OCI-LY1 (cell line): ENCODE measurements around the gene HBS1L.

ENCODE experiments used
- H2AFZ ChIP-seq: fragments of 200-600 bp; sonication (generic), shearing (Covaris generic); 2 replicates; pipeline ENCODE4 v1.6.0; 2014; ENCODE audit warnings: antibody characterized with exemption, mild to moderate bottlenecking, low read length
- H3F3A ChIP-seq: fragments of 200-600 bp; sonication (generic), shearing (Covaris generic); 2 replicates; pipeline ENCODE4 v1.6.0; 2014; ENCODE audit warnings: mild to moderate bottlenecking, antibody characterized with exemption, low read length, moderate library complexity; ENCODE audit not compliant: insufficient read depth
- H3K27ac ChIP-seq: fragments of 200-600 bp; sonication (generic); 2 replicates; pipeline ENCODE4 v1.5.1; 2014; ENCODE audit warnings: low read length, mixed run types, mild to moderate bottlenecking, low read depth; ENCODE audit not compliant: poor library complexity, severe bottlenecking
- H3K27me3 ChIP-seq: fragments of 200-600 bp; sonication (generic); 2 replicates; pipeline ENCODE4 v1.6.0; 2014; ENCODE audit warnings: antibody characterized with exemption, mild to moderate bottlenecking, low read length, moderate library complexity; ENCODE audit not compliant: insufficient read depth
- H3K36me3 ChIP-seq: fragments of 200-600 bp; sonication (generic); 2 replicates; pipeline ENCODE4 v1.6.1; 2014; ENCODE audit warnings: mild to moderate bottlenecking, antibody characterized with exemption, low read length, moderate library complexity, mixed read lengths; ENCODE audit not compliant: insufficient read depth
- H3K4me1 ChIP-seq: fragments of 200-600 bp; sonication (generic); 2 replicates; pipeline ENCODE4 v1.5.1; 2014; ENCODE audit warnings: mild to moderate bottlenecking, low read length, moderate library complexity; ENCODE audit not compliant: insufficient read depth, severe bottlenecking
- H3K4me2 ChIP-seq: fragments of 200-600 bp; sonication (generic), shearing (Covaris generic); 2 replicates; pipeline ENCODE4 v1.6.1; 2014; ENCODE audit warnings: low read length
- H3K4me3 ChIP-seq: fragments of 200-600 bp; sonication (generic); 2 replicates; pipeline ENCODE4 v1.5.1; 2014; ENCODE audit warnings: low read length, low read depth, mild to moderate bottlenecking, mixed read lengths; ENCODE audit not compliant: poor library complexity, severe bottlenecking
- H3K79me2 ChIP-seq: fragments of 200-600 bp; shearing (Covaris generic); 2 replicates; pipeline ENCODE4 v1.6.1; 2016; ENCODE audit warnings: mixed run types, low read length, mixed read lengths; ENCODE audit not compliant: insufficient read depth
- H3K9ac ChIP-seq: fragments of 200-600 bp; sonication (generic), shearing (Covaris generic); 2 replicates; pipeline ENCODE4 v1.6.1; 2014; ENCODE audit warnings: mild to moderate bottlenecking, low read length, mixed read lengths
- H3K9me2 ChIP-seq: fragments of 200-600 bp; sonication (generic), shearing (Covaris generic); 2 replicates; pipeline ENCODE4 v1.6.1; 2014; ENCODE audit warnings: low read depth, mild to moderate bottlenecking, low read length, mixed read lengths
- H3K9me3 ChIP-seq: fragments of 200-600 bp; shearing (Covaris generic); 2 replicates; pipeline ENCODE4 v1.6.1; 2014; ENCODE audit warnings: low read length, mixed read lengths
- H4K20me1 ChIP-seq: fragments of 200-600 bp; sonication (generic), shearing (Covaris generic); 2 replicates; pipeline ENCODE4 v1.6.0; 2016; ENCODE audit warnings: mild to moderate bottlenecking, low read length; ENCODE audit not compliant: insufficient read depth
- CTCF ChIP-seq: fragments of 200-600 bp; sonication (generic), shearing (Covaris generic); IDR thresholded peaks from 2 replicates; pipeline ENCODE4 v1.5.1; 2017; ENCODE audit warnings: mild to moderate bottlenecking, antibody characterized with exemption, low read length, moderate library complexity, mixed read lengths
- EZH2 ChIP-seq: fragments of 200-600 bp; sonication (generic), shearing (Covaris generic); IDR thresholded peaks from 2 replicates; pipeline ENCODE4 v1.8.0; 2017; ENCODE audit warnings: borderline replicate concordance, mixed run types, mild to moderate bottlenecking, antibody characterized with exemption, low read length, moderate library complexity, mixed read lengths

Gene HBS1L

GRCh38 chr6:134938896-134939295 is 115.7 kb downstream of the HBS1L start:
- Histone ChIP-seq H3K9me2 (no peaks in the 10 kb centered on the region), H2AFZ (no peak overlapping the region), H3K79me2 (no peaks in the 10 kb centered on the region), H4K20me1 (no peaks in the 10 kb centered on the region), H3K27ac (no peak overlapping the region), H3K4me3 (no peak overlapping the region), H3K4me2 (no peak overlapping the region), H3K9me3 (no peaks in the 10 kb centered on the region), H3K9ac (no peak overlapping the region), H3K27me3 (0 out of 2 replicates have a peak, but pooled peaks cover 4% of the 10 kb centered on the region), H3F3A (no peaks in the 10 kb centered on the region), H3K4me1 (no peaks in the 10 kb centered on the region), H3K36me3 (no peaks in the 10 kb centered on the region)
- TF ChIP-seq CTCF (no peak), EZH2 (no peak)

GRCh38 chr6:134937426-134937825 is 117.2 kb downstream of the HBS1L start:
- Histone ChIP-seq H3K4me3 (no peak overlapping the region), H3F3A (no peaks in the 10 kb centered on the region), H3K9me3 (no peaks in the 10 kb centered on the region), H2AFZ (no peak overlapping the region), H3K27ac (no peak overlapping the region), H3K36me3 (no peaks in the 10 kb centered on the region), H3K79me2 (no peaks in the 10 kb centered on the region), H3K9ac (no peak overlapping the region), H4K20me1 (no peaks in the 10 kb centered on the region), H3K9me2 (no peaks in the 10 kb centered on the region), H3K4me1 (no peaks in the 10 kb centered on the region), H3K4me2 (no peak overlapping the region), H3K27me3 (0 out of 2 replicates have a peak, but pooled peaks cover 4% of the 10 kb centered on the region)
- TF ChIP-seq CTCF = no peak
- TF ChIP-seq EZH2 = no peak

- H3F3A ChIP-seq = no peaks in the 10 kb centered on the region
- no peak overlapping the region for H3K9ac ChIP-seq
- no peak overlapping the region for H2AFZ ChIP-seq
- no peak overlapping the region for H3K27ac ChIP-seq
- no peaks in the 10 kb centered on the region for H4K20me1 ChIP-seq
- no peaks in the 10 kb centered on the region for H3K36me3 ChIP-seq
- no peaks in the 10 kb centered on the region for H3K9me2 ChIP-seq
- no peak overlapping the region for H3K4me2 ChIP-seq
- H3K4me1 ChIP-seq = no peaks in the 10 kb centered on the region
- H3K79me2 ChIP-seq = no peaks in the 10 kb centered on the region
- TF ChIP-seq CTCF (no peak), EZH2 (no peak)
- 0 out of 2 replicates have a peak, but pooled peaks cover 4% of the 10 kb centered on the region for H3K27me3 ChIP-seq
- H3K9me3 ChIP-seq = no peaks in the 10 kb centered on the region
- H3K4me3 ChIP-seq = no peak overlapping the region
Observed at GRCh38 chr6:134936931-134937330, 117.7 kb downstream of the HBS1L start.
